Measurements from ENCODE around the gene XXYLT1.

Gene XXYLT1

GRCh38 chr3:195034101-195034500 lies 236.9 kb downstream of the XXYLT1 start:
- H3K9me3 ChIP-seq (ENCODE audit: control insufficient read depth, insufficient read depth, low read depth, low read length) = no peaks in the 10 kb centered on the region
- ChIA-PET CTCF (interaction anchor here (0.6 kb wide), 1 partner anchor 215 kb away, joined by 4 read pairs; no protein-coding TSS in a partner anchor), POLR2A (no interaction called here)
- no peaks in the 10 kb centered on the region for H3K36me3 ChIP-seq (ENCODE audit: control insufficient read depth in 2 of 2, insufficient read depth in 1 of 2, low read length in 2 of 2)
- H3K4me3 ChIP-seq (ENCODE audit: low read depth, low read length) = no peak overlapping the region
- TF ChIP-seq ZNF138 (tag by site-specific recombination; IDR thresholded peaks at IDR 0.05; ENCODE audit: borderline replicate concordance) (no peak), ZBTB11 (tag by site-specific recombination; conservative IDR thresholded peaks at IDR 0.05; ENCODE audit: low read depth) (no peak), ZNF596 (tag by site-specific recombination; IDR thresholded peaks at IDR 0.05) (no peak), ZFP69B (tag by site-specific recombination; IDR thresholded peaks at IDR 0.05) (no peak), ZNF132 (tag by site-specific recombination; IDR thresholded peaks at IDR 0.05; ENCODE audit: borderline replicate concordance) (no peak), ZFP3 (tag by site-specific recombination; IDR thresholded peaks at IDR 0.05; ENCODE audit: low read depth) (no peak), ZNF585B (tag by site-specific recombination; IDR thresholded peaks at IDR 0.05) (no peak), ZNF645 (tag by site-specific recombination; IDR thresholded peaks at IDR 0.05) (no peak), RBAK (tag by site-specific recombination; IDR thresholded peaks at IDR 0.05) (no peak), PRDM2 (tag by site-specific recombination; IDR thresholded peaks at IDR 0.05; ENCODE audit: borderline replicate concordance) (no peak), ZBTB20 (tag by site-specific recombination; IDR thresholded peaks at IDR 0.05) (no peak), ZNF221 (tag by site-specific recombination; IDR thresholded peaks at IDR 0.05; ENCODE audit: borderline replicate concordance) (no peak), SP3 (tag by site-specific recombination; IDR thresholded peaks at IDR 0.05) (no peak), ZNF341 (tag by site-specific recombination; IDR thresholded peaks at IDR 0.05; ENCODE audit: low read depth) (no peak), ZNF529 (tag by site-specific recombination; IDR thresholded peaks at IDR 0.05; ENCODE audit: insufficient replicate concordance) (no peak), ZNF121 (tag by site-specific recombination; IDR thresholded peaks at IDR 0.05) (no peak), HOXC10 (CRISPR knock-in tag; IDR thresholded peaks at IDR 0.05) (no peak), GLIS2 (tag by site-specific recombination; IDR thresholded peaks at IDR 0.05) (no peak)
- H3K27ac ChIP-seq (ENCODE audit: extremely low read depth, low read depth, low read length) = no peak overlapping the region
- H3K4me1 ChIP-seq (ENCODE audit: control insufficient read depth, insufficient read depth, low read length) = no peaks in the 10 kb centered on the region; the same call in 1 of the 2 replicates

Data from HEK293 (cell line).